Kidney epithelial cell (primary cell): ENCODE measurements around the gene ATP6V1B1. TPM values are rescaled to one million over a fixed set of nuclear protein-coding genes. Genes with fewer than 3 reads are reported as not detected.
"Not testable (repeated sequence)": the region's sequence is repeated elsewhere in the genome, so short reads cannot be mapped to it uniquely, and the experiment has no call there.

ENCODE experiments used
- DNase-seq: peaks from one replicate; pipeline ENCODE4 v3.0.0-alpha.2; 2010; ENCODE audit warnings: low read depth
- H3K27me3 ChIP-seq: 2 replicates; pipeline ENCODE4 v1.6.0; 2011; ENCODE audit warnings: low read length; ENCODE audit not compliant: control insufficient read depth, insufficient read depth
- H3K36me3 ChIP-seq: 2 replicates; pipeline ENCODE4 v1.5.1; 2011; ENCODE audit warnings: low read length; ENCODE audit not compliant: control insufficient read depth, insufficient read depth
- H3K4me3 ChIP-seq: 2 replicates; pipeline ENCODE4 v1.5.1; 2011; ENCODE audit warnings: low read depth, mild to moderate bottlenecking, control low read depth, low read length
- CTCF ChIP-seq: IDR thresholded peaks from 2 replicates; pipeline ENCODE4 v1.5.1; 2011; ENCODE audit warnings: mild to moderate bottlenecking, moderate library complexity, low read length, control low read depth, inconsistent platforms; ENCODE audit not compliant: insufficient read depth, poor library complexity, severe bottlenecking
- total RNA-seq: library from RNA; depleted of rRNA; stranded (reverse); fragments of >200 nt; gene quantifications from 2 replicates; pipeline ENCODE4 v1.2.3, GENCODE V29; 2015

ATP6V1B1 gene
- total RNA-seq, 1 donor from 2014 or later, result not detected

- DNase-seq, result no peak
- Histone ChIP-seq H3K4me3 (peak overlapping the region; percentile 61), H3K27me3 (no peaks in the 10 kb centered on the region), H3K36me3 (peaks cover 2% of the 10 kb centered on the region)
- peak; percentile 62 for TF ChIP-seq CTCF
Observed at GRCh38 chr2:70995426-70995729, 59.7 kb downstream of the ATP6V1B1 start.

- not testable (repeated sequence) for H3K27me3 ChIP-seq, DNase-seq, H3K36me3 ChIP-seq, H3K4me3 ChIP-seq
Observed at GRCh38 chr2:70998885-70999284, 63.2 kb downstream of the ATP6V1B1 start.

- H3K36me3 ChIP-seq, result no peaks in the 10 kb centered on the region
- TF ChIP-seq CTCF, result no peak
- DNase-seq, result no peak
- H3K4me3 ChIP-seq, result no peak overlapping the region
- H3K27me3 ChIP-seq, result peaks cover 1% of the 10 kb centered on the region
Observed at GRCh38 chr2:70999362-70999761, 63.7 kb downstream of the ATP6V1B1 start.

- not testable (repeated sequence) for DNase-seq, H3K4me3 ChIP-seq, H3K27me3 ChIP-seq, H3K36me3 ChIP-seq
Observed at GRCh38 chr2:70999931-71000330, 64.2 kb downstream of the ATP6V1B1 start.

GRCh38 chr2:71000780-71001591 lies 65.3 kb downstream of the ATP6V1B1 start:
- DNase-seq, result peak; percentile 18
- Histone ChIP-seq H3K27me3 (peaks cover 4% of the 10 kb centered on the region), H3K36me3 (no peaks in the 10 kb centered on the region), H3K4me3 (peak overlapping the region; percentile 9)
- peak; percentile 96 for TF ChIP-seq CTCF

GRCh38 chr2:71001592-71001927 lies 65.9 kb downstream of the ATP6V1B1 start:
- TF ChIP-seq CTCF, result no peak
- peaks cover 4% of the 10 kb centered on the region for H3K27me3 ChIP-seq
- no peaks in the 10 kb centered on the region for H3K36me3 ChIP-seq
- DNase-seq, result no peak
- H3K4me3 ChIP-seq, result no peak overlapping the region

- DNase-seq, result no peak
- TF ChIP-seq CTCF, result no peak
- H3K4me3 ChIP-seq, result no peak overlapping the region
Observed at GRCh38 chr2:71001981-71002570, 66.4 kb downstream of the ATP6V1B1 start.

More at GRCh38 chr2:71001981-71002570, 66.4 kb downstream of the ATP6V1B1 start:
- H3K36me3 ChIP-seq, result no peaks in the 10 kb centered on the region
- H3K27me3 ChIP-seq, result peaks cover 4% of the 10 kb centered on the region
